Cardiac muscle cell (in vitro differentiated cells and primary cell): ENCODE results near the gene ACAP2. TPM values are rescaled to one million over a fixed set of nuclear protein-coding genes. Genes with fewer than 3 reads are reported as not detected.

Experiments used
- DNase-seq, 2 donors: peaks; one replicate each; pipeline versions ENCODE4 v3.0.0 to v3.0.0-alpha.2; 2010 to 2017; ENCODE audit warnings: low read depth in 1 of 2, low spot score in 1 of 2
- H3K27ac ChIP-seq: fragments of 200-600 bp; sonication (generic); 2 replicates; pipeline ENCODE4 v1.5.1; 2016
- H3K27me3 ChIP-seq: fragments of 200-600 bp; sonication (generic); 2 replicates; pipeline ENCODE4 v1.6.0; 2016; ENCODE audit warnings: control low read depth
- H3K36me3 ChIP-seq: fragments of 200-600 bp; sonication (generic); 2 replicates; pipeline ENCODE4 v1.5.1; 2016; ENCODE audit warnings: control low read depth
- H3K4me1 ChIP-seq: fragments of 200-600 bp; sonication (generic); 2 replicates; pipeline ENCODE4 v1.8.1; 2017; ENCODE audit warnings: low read depth, mild to moderate bottlenecking, mixed run types
- H3K4me3 ChIP-seq: fragments of 200-600 bp; sonication (generic); 2 replicates; pipeline ENCODE4 v1.5.1; 2016; ENCODE audit warnings: mild to moderate bottlenecking
- H3K9me3 ChIP-seq: fragments of 200-600 bp; sonication (generic); 2 replicates; pipeline ENCODE4 v1.5.1; 2017; ENCODE audit warnings: low read depth, mild to moderate bottlenecking, control low read depth
- CTCF ChIP-seq: IDR thresholded peaks from 2 replicates; pipeline ENCODE4 v1.5.1; 2012; ENCODE audit warnings: low read depth, mild to moderate bottlenecking, low read length
- polyA plus RNA-seq: library from polyadenylated mRNA; unstranded; fragments of >200 nt; fragmentation: Nextera tagmentation; extraction: Ambion mirVana; gene quantifications from 2 replicates; pipeline ENCODE4 v1.2.1, GENCODE V29; 2016
- total RNA-seq: library from RNA; depleted of rRNA; stranded (reverse); fragments of >200 nt; gene quantifications from 2 replicates; pipeline ENCODE4 v1.2.3, GENCODE V29; 2016

ACAP2 gene
- total and polyA plus RNA-seq, 2 experiments from 2014 or later, result 36.2 to 44.4 TPM

DNA sequence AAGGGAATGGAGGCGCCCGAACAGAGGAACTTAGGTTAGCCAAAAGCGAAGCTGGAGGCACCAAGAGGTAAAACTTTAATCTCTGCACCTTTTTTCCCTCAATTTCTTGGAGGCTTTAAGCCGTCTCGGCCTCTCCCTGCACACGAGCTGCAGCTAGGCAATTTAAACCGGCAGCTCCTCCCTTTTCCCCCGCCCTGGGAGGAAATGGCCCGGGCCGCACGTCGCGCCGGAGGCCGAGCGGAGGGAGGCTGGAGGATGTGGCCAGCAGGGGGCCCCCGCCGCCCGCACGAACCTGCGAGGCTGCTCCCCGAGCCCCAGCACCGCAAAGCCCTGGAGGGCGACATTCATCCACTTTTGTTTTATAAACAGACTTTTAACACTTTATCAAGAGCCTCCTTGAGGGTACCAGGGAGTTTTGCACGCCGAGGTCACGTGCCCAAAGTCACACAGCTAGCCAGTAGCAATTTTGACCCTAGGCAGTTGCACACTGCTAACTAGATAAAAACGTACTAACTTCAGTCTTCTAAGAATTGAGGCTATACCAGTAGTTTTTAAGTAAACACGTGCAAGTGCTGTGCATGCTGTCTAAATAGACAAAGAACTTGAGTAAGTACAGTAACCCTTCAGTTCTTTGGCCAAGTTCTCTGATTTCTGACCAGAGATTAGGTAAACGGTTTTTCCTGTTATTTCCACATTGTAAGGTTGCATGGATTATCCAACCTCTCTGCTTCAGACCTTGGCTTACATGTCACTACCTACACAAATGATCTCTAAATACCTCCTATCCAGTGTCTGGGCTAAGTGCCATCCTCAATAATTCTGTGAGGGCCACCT, 171.2 kb downstream of the ACAP2 start:
- H3K36me3 ChIP-seq, result no peaks in the 10 kb centered on the region
- H3K4me1 ChIP-seq, result peaks cover 20% of the 10 kb centered on the region
- peak overlapping the region; percentile 87 for H3K27ac ChIP-seq
- TF ChIP-seq CTCF, result peak; percentile 94
- peak overlapping the region; percentile 68 for H3K4me3 ChIP-seq
- DNase-seq, result peak; percentile 92 to 93
- no peaks in the 10 kb centered on the region for H3K27me3 ChIP-seq
- H3K9me3 ChIP-seq, result no peaks in the 10 kb centered on the region

DNA sequence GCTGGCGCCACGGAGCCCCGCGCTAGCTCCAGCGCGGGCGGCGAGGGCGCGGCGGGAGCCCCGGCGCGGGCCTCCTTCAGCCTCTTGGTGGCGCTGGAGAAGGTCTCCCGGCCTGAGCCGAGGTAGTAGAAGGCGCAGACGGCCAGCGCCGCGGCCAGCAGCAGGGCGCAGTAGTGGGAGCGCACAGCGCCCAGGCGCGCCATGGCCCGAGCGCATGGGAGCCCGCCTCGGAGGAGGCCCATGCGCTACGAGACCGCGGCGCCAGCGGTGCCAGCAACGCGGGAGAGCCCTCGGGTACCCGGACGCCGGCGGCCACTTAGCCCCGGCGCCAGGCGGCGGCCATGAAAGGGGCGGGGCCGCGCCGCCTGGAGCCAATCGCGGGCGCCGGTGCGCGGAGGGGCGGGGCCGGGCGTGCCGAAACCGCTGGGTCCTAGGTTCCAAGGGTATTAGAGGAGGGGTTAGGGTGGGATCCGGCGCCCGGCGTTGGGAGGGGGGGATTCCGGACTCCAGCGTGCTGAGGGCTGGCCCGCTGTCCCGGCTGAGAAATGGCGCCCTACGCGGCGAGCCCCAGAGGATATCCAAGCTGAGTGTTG, 171.9 kb downstream of the ACAP2 start, which contains the start of gene XXYLT1:
TSS of gene XXYLT1 (minus strand) at position 343 of the 593 bp plus-strand sequence. CDS start at position 242, 101 bp downstream.
- peaks cover 20% of the 10 kb centered on the region for H3K4me1 ChIP-seq
- peak within 1 kb of the TSS; percentile 68 for H3K4me3 ChIP-seq

GRCh38 chr3:195270079-195270816, 172.6 kb downstream of the ACAP2 start:
- Histone ChIP-seq H3K4me3 (peak overlapping the region; percentile 68), H3K9me3 (no peaks in the 10 kb centered on the region), H3K27me3 (no peaks in the 10 kb centered on the region), H3K4me1 (peaks cover 20% of the 10 kb centered on the region), H3K27ac (peak overlapping the region; percentile 87), H3K36me3 (no peaks in the 10 kb centered on the region)
- TF ChIP-seq CTCF, result peak; percentile 29
- DNase-seq, result peak; percentile 55 to 68

More for the DNA sequence above, 171.9 kb downstream of the ACAP2 start, which contains the start of gene XXYLT1:
- TF ChIP-seq CTCF, result peak; percentile 30
- peak; percentile 93 to 96 for DNase-seq
- Histone ChIP-seq H3K27ac (peak within 1 kb of the TSS; percentile 87), H3K36me3 (no peaks in the 10 kb centered on the region), H3K27me3 (no peaks in the 10 kb centered on the region), H3K9me3 (no peaks in the 10 kb centered on the region)

- no peak overlapping the region for H3K27ac ChIP-seq
- no peaks in the 10 kb centered on the region for H3K9me3 ChIP-seq
- no peak for TF ChIP-seq CTCF
- H3K4me1 ChIP-seq, result peaks cover 19% of the 10 kb centered on the region
- H3K36me3 ChIP-seq, result no peaks in the 10 kb centered on the region
- DNase-seq, result peak in 1 of 2 donors; percentile 48
- H3K27me3 ChIP-seq, result no peaks in the 10 kb centered on the region
- peak overlapping the region; percentile 68 for H3K4me3 ChIP-seq
These were observed 173.3 kb downstream of the ACAP2 start for GRCh38 chr3:195269375-195270078.
